CD14-positive monocyte (primary cell): ENCODE data around the gene UVRAG. TPM values are rescaled to one million over a fixed set of nuclear protein-coding genes. Genes with fewer than 3 reads are reported as not detected.

Experiments used
- DNase-seq, 3 donors: peaks; one replicate each; pipeline ENCODE4 v3.0.0-alpha.2; 2011 to 2022
- H2AFZ ChIP-seq: 2 replicates; pipeline ENCODE4 v1.6.0; 2012; ENCODE audit warnings: mild to moderate bottlenecking, low read depth, low read length, inconsistent platforms; ENCODE audit not compliant: insufficient read depth, poor library complexity, severe bottlenecking
- H3K27ac ChIP-seq, 2 donors: 1 replicate in 1 of 2; 2 replicates in 1 of 2; pipeline ENCODE4 v1.5.1; 2012 to 2013; ENCODE audit warnings: low read length in 2 of 2, control low read depth in 1 of 2, inconsistent platforms in 1 of 2, low read depth in 1 of 2, mild to moderate bottlenecking in 1 of 2
- H3K27me3 ChIP-seq, 2 donors: one replicate each; pipeline versions ENCODE4 v1.6.0 to v1.6.1; 2011 to 2013; ENCODE audit warnings: low read length in 2 of 2; ENCODE audit not compliant: control insufficient read depth in 2 of 2, insufficient read depth in 2 of 2
- H3K36me3 ChIP-seq, 2 donors: replicated peaks in 1 of 2; 1 replicate in 1 of 2; 2 replicates in 1 of 2; pipeline versions ENCODE4 v1.5.1 to v1.6.1; 2012 to 2013; ENCODE audit warnings: low read length in 2 of 2, control low read depth in 1 of 2, inconsistent platforms in 1 of 2, mild to moderate bottlenecking in 1 of 2; ENCODE audit not compliant: insufficient read depth in 2 of 2, control insufficient read depth in 1 of 2
- H3K4me1 ChIP-seq, 2 donors: 1 replicate in 1 of 2; 2 replicates in 1 of 2; pipeline versions ENCODE4 v1.5.1 to v1.6.1; 2012 to 2013; ENCODE audit warnings: low read length in 2 of 2, control low read depth in 1 of 2, inconsistent platforms in 1 of 2, mild to moderate bottlenecking in 1 of 2, moderate library complexity in 1 of 2; ENCODE audit not compliant: insufficient read depth in 2 of 2, control insufficient read depth in 1 of 2
- H3K4me2 ChIP-seq: replicated peaks from 2 replicates; pipeline ENCODE3; 2012; ENCODE audit warnings: low read length, moderate library complexity, mild to moderate bottlenecking; ENCODE audit not compliant: poor library complexity, severe bottlenecking; ENCODE audit errors: extremely low read depth
- H3K4me3 ChIP-seq, 3 experiments: fragments of 200-600 bp in 1 of 3; sonication (generic) in 1 of 3; replicated peaks in 1 of 3; 1 replicate in 2 of 3; 2 replicates in 1 of 3; pipeline ENCODE4 v1.5.1; 2011 to 2013; ENCODE audit warnings: low read length in 3 of 3, mild to moderate bottlenecking in 3 of 3, control low read depth in 2 of 3, low read depth in 2 of 3, inconsistent platforms in 1 of 3, moderate library complexity in 1 of 3
- H3K79me2 ChIP-seq: 2 replicates; pipeline ENCODE4 v1.6.0; 2012; ENCODE audit warnings: mild to moderate bottlenecking, control low read depth, inconsistent platforms, low read length, moderate library complexity; ENCODE audit not compliant: insufficient read depth
- H3K9ac ChIP-seq: 2 replicates; pipeline ENCODE4 v1.6.0; 2017; ENCODE audit warnings: low read length, mild to moderate bottlenecking; ENCODE audit not compliant: insufficient read depth, poor library complexity, severe bottlenecking
- H3K9me3 ChIP-seq, 2 donors: replicated peaks in 1 of 2; 1 replicate in 1 of 2; 2 replicates in 1 of 2; pipeline versions ENCODE4 v1.5.1 to v1.6.1; 2012 to 2013; ENCODE audit warnings: low read length in 2 of 2, control low read depth in 1 of 2; ENCODE audit not compliant: control insufficient read depth in 1 of 2, insufficient read depth in 1 of 2
- H4K20me1 ChIP-seq: 2 replicates; pipeline ENCODE4 v1.6.0; 2012; ENCODE audit warnings: mild to moderate bottlenecking, low read length, control low read depth, moderate library complexity; ENCODE audit not compliant: insufficient read depth
- H3K27ac Mint-ChIP-seq, 7 donors: one replicate each; pipeline ENCODE4 v1.8.0; 2020; ENCODE audit warnings: mild to moderate bottlenecking in 7 of 7, mixed read lengths in 7 of 7, moderate library complexity in 6 of 7, inconsistent platforms in 2 of 7
- H3K27me3 Mint-ChIP-seq, 3 donors: one replicate each; pipeline ENCODE4 v1.8.0; 2021 to 2022; ENCODE audit warnings: low read depth in 3 of 3, mild to moderate bottlenecking in 3 of 3, mixed read lengths in 3 of 3, moderate library complexity in 3 of 3, inconsistent platforms in 1 of 3
- H3K36me3 Mint-ChIP-seq, 2 donors: one replicate each; pipeline ENCODE4 v1.8.0; 2020; ENCODE audit warnings: mixed read lengths in 2 of 2, inconsistent platforms in 1 of 2, mild to moderate bottlenecking in 1 of 2
- H3K4me1 Mint-ChIP-seq: one replicate; pipeline ENCODE4 v1.8.0; 2020; ENCODE audit warnings: mild to moderate bottlenecking, mixed read lengths
- H3K4me3 Mint-ChIP-seq, 2 donors: one replicate each; pipeline ENCODE4 v1.8.0; 2020; ENCODE audit warnings: mild to moderate bottlenecking in 2 of 2, mixed read lengths in 2 of 2, moderate library complexity in 1 of 2
- H3K9me3 Mint-ChIP-seq, 7 donors: one replicate each; pipeline ENCODE4 v1.8.0; 2020 to 2022; ENCODE audit warnings: mixed read lengths in 7 of 7, mild to moderate bottlenecking in 6 of 7, moderate library complexity in 6 of 7, inconsistent platforms in 2 of 7
- WGBS: methylation state at CpG from one replicate; pipeline ENCODE4 v1.1.5; 2013; ENCODE audit warnings: missing lambda C conversion rate; ENCODE audit not compliant: insufficient coverage; 5-methylcytosine and 5-hydroxymethylcytosine counted together
- intact Hi-C, 2 donors: fragments of 100-400 bp; cut with micrococcal nuclease; formaldehyde crosslinking; loops; one replicate each; pipeline versions ENCODE4 v1.15.0 to v1.15.1; 2023
- polyA plus RNA-seq, 3 donors: library from polyadenylated mRNA; depleted of rRNA in 1 of 3; unstranded in 2 of 3; stranded (reverse) in 1 of 3; fragments of 300-500 nt in 2 of 3; fragments of >200 nt in 1 of 3; fragmentation: Illumina TruSeq in 2 of 3; gene quantifications; 1 replicate in 2 of 3; 2 replicates in 1 of 3; pipeline ENCODE4 v1.2.3, GENCODE V29; 2012 to 2021
- TF ChIP-seq, protein P1 (sequence below): fragments of 200-600 bp; IDR thresholded peaks from one replicate; pipeline ENCODE4 v1.8.0; 2022; ENCODE audit warnings: antibody characterized with exemption, mild to moderate bottlenecking

Gene UVRAG
- polyA plus RNA-seq, 3 donors = 13.7 to 20.5 (median 20.0) TPM

DNA sequence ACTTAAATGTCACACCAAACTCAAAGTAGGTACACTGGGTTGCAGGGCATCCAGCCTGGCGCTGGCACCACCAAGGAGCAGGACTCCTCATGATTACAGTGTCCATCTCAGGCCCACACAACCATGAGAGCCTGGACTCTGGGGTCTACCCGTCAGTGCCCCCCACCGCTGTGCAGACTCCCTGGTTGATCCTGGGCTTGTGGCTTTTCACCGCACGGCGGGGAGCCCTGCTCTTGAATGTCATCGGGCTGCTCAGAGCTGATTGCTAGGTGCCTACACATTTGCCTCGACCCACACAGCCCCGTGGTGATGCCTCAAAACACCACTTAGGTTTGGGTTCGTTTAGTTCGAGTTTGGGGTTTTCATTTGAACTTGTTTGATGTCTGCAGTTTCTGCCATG, 328.3 kb downstream of the UVRAG start:
- no peak overlapping the region for H3K9ac ChIP-seq
- DNase-seq = no peak
- Mint-ChIP-seq H3K4me3 (no peak overlapping the region), H3K27me3 (no peaks in the 10 kb centered on the region), H3K27ac (no peak overlapping the region), H3K36me3 (peaks cover 29 to 32% of the 10 kb centered on the region in 2 donors), H3K9me3 (peaks cover 0 to 2% (median 0%) of the 10 kb centered on the region in 7 donors), H3K4me1 (peaks cover 16% of the 10 kb centered on the region)
- H3K79me2 ChIP-seq = no peaks in the 10 kb centered on the region
- no peak overlapping the region for H3K4me2 ChIP-seq
- intact Hi-C loops = no loop called here
- no peaks in the 10 kb centered on the region for H3K9me3 ChIP-seq
- peaks cover 12 to 13% of the 10 kb centered on the region in 2 donors for H3K4me1 ChIP-seq
- H2AFZ ChIP-seq = no peak overlapping the region
- H3K36me3 ChIP-seq = peaks cover 28 to 47% of the 10 kb centered on the region in 2 donors
- 98% methylated on average over 10 of the region's 11 CpGs for WGBS
- H3K4me3 ChIP-seq = no peak overlapping the region
- no peaks in the 10 kb centered on the region for H3K27me3 ChIP-seq
- TF ChIP-seq, protein P1, sequence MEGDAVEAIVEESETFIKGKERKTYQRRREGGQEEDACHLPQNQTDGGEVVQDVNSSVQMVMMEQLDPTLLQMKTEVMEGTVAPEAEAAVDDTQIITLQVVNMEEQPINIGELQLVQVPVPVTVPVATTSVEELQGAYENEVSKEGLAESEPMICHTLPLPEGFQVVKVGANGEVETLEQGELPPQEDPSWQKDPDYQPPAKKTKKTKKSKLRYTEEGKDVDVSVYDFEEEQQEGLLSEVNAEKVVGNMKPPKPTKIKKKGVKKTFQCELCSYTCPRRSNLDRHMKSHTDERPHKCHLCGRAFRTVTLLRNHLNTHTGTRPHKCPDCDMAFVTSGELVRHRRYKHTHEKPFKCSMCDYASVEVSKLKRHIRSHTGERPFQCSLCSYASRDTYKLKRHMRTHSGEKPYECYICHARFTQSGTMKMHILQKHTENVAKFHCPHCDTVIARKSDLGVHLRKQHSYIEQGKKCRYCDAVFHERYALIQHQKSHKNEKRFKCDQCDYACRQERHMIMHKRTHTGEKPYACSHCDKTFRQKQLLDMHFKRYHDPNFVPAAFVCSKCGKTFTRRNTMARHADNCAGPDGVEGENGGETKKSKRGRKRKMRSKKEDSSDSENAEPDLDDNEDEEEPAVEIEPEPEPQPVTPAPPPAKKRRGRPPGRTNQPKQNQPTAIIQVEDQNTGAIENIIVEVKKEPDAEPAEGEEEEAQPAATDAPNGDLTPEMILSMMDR = no peak
- H3K27ac ChIP-seq = no peak overlapping the region
- H4K20me1 ChIP-seq = peaks cover 12% of the 10 kb centered on the region

DNA sequence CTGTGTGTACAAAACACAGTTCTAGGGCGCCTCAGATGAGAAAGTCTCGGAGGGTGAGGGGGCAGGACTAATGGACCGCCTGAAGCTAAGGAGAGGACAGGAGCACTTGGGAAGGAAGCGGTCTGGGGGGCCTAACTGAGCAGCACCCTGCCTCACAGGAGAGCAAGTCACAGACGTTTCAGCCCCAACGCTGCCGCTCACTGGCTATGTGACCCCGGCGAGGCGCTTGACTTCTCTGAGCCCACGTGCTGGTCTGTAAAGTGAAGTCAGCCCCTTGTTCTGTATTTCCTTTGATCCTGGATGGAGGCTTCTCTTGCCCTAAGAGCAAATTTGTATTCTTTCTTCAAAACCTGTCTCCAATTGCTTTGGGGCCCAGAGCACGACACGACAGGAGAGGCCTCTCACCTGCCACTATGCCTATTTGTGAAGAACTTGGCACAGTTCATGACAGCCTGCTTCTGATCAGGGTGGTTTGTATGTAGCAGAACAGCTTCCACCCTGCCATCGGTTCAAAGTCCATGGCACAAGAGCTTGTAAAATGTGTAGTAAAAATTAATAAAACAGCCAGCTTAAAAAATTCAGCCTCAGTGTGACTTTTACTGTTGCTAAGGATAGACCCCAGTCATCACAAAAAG, 332.2 kb downstream of the UVRAG start:
- Histone ChIP-seq H2AFZ (no peak overlapping the region), H3K4me1 (peaks cover under 1 to 5% of the 10 kb centered on the region in 2 donors), H3K27me3 (no peaks in the 10 kb centered on the region), H3K9me3 (no peaks in the 10 kb centered on the region), H3K36me3 (peaks cover 8 to 21% of the 10 kb centered on the region in 2 donors), H4K20me1 (no peaks in the 10 kb centered on the region), H3K4me3 (no peak overlapping the region), H3K79me2 (no peaks in the 10 kb centered on the region), H3K9ac (no peak overlapping the region), H3K27ac (no peak overlapping the region), H3K4me2 (no peak overlapping the region)
- Mint-ChIP-seq H3K36me3 (peaks cover 8 to 11% of the 10 kb centered on the region in 2 donors), H3K4me1 (peaks cover 6% of the 10 kb centered on the region), H3K27ac (no peak overlapping the region), H3K9me3 (peaks cover 0 to 2% (median 0%) of the 10 kb centered on the region in 7 donors), H3K4me3 (no peak overlapping the region), H3K27me3 (peaks cover 2 to 5% (median 4%) of the 10 kb centered on the region in 3 donors)
- DNase-seq = no peak
- intact Hi-C loops = no loop called here
- 99% methylated on average over 11 of the region's 14 CpGs for WGBS
- TF ChIP-seq, protein P1 = no peak
